ENCODE data around the gene CBFA2T2.
"Not testable (repeated sequence)": the region's sequence is repeated elsewhere in the genome, so short reads cannot be mapped to it uniquely, and the experiment has no call there.

Gene CBFA2T2

DNA sequence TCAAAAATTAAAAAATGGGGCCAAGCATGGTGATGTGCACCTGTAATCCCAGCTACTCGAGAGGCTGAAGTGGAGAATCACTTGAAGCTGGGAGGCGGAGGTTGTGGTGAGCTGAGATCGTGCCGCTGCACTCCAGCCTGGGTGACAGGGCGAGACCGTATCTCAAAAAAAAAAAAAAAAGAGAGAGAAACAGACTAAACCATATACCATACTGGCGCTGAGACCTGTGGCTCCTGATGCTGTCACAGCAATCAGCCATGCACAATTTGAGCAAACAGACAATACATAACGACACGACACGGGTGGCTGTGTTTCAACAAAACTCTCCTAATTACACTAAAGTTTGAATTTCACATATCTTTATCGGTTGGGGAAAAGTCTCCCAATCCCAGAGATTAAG lies 14.9 kb upstream of the CBFA2T2 start:
- Histone ChIP-seq H3K36me3 (ENCODE audit: control insufficient read depth, insufficient read depth, low read length) (no peaks in the 10 kb centered on the region), H3K9ac (ENCODE audit: low read length) (no peak overlapping the region), H3K9me3 (ENCODE audit: control insufficient read depth, low read length) (no peaks in the 10 kb centered on the region), H3K27me3 (ENCODE audit: control insufficient read depth, insufficient read depth, low read length) (no peaks in the 10 kb centered on the region), H3K4me1 (ENCODE audit: control insufficient read depth, insufficient read depth, low read length) (peaks cover 25% of the 10 kb centered on the region), H3K4me3 (ENCODE audit: low read length) (no peak overlapping the region)

GRCh38 chr20:33475381-33476152 lies 14.3 kb upstream of the CBFA2T2 start:
- Histone ChIP-seq H3K4me3 (ENCODE audit: low read length) (no peak overlapping the region), H3K27me3 (ENCODE audit: control insufficient read depth, insufficient read depth, low read length) (no peaks in the 10 kb centered on the region), H3K9ac (ENCODE audit: low read length) (no peak overlapping the region), H3K9me3 (ENCODE audit: control insufficient read depth, low read length) (no peaks in the 10 kb centered on the region), H3K36me3 (ENCODE audit: control insufficient read depth, insufficient read depth, low read length) (no peaks in the 10 kb centered on the region), H3K4me1 (ENCODE audit: control insufficient read depth, insufficient read depth, low read length) (peaks cover 20% of the 10 kb centered on the region)

- Histone ChIP-seq H3K9ac (ENCODE audit: low read length) (no peak overlapping the region), H3K9me3 (ENCODE audit: control insufficient read depth, low read length) (no peaks in the 10 kb centered on the region), H3K4me1 (ENCODE audit: control insufficient read depth, insufficient read depth, low read length) (peaks cover 17% of the 10 kb centered on the region)
These were observed 12.3 kb upstream of the CBFA2T2 start for GRCh38 chr20:33477386-33478234.

DNA sequence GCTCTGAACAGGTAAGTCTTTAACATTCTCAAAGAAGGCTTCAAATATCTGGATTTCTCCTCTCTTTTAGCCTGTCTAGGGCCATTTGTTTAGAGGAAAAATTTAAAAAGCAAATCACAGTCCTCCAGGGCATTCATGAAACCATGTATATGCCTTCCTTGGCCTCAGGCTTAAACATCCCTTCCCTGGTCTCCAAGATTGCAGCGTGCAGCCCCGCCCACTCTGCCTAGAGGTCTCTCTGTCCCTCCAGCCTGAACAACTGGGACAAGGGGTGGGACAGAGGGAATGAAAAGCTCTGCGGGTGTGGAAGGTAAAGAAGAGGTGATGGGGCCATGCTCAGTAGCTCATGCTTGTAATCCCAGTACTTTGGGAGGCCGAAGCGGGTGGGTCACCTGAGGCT lies 9.8 kb upstream of the CBFA2T2 start:
- H3K9me3 ChIP-seq (ENCODE audit: control insufficient read depth, low read length), result no peaks in the 10 kb centered on the region
- H3K9ac ChIP-seq (ENCODE audit: low read length), result no peak overlapping the region
- H3K36me3 ChIP-seq (ENCODE audit: control insufficient read depth, insufficient read depth, low read length), result no peaks in the 10 kb centered on the region
- no peaks in the 10 kb centered on the region for H3K27me3 ChIP-seq (ENCODE audit: control insufficient read depth, insufficient read depth, low read length)
- H3K4me3 ChIP-seq (ENCODE audit: low read length), result no peak overlapping the region
- H3K4me1 ChIP-seq (ENCODE audit: control insufficient read depth, insufficient read depth, low read length), result peaks cover 17% of the 10 kb centered on the region

More at GRCh38 chr20:33477386-33478234, 12.3 kb upstream of the CBFA2T2 start:
- Histone ChIP-seq H3K36me3 (ENCODE audit: control insufficient read depth, insufficient read depth, low read length) (no peaks in the 10 kb centered on the region), H3K27me3 (ENCODE audit: control insufficient read depth, insufficient read depth, low read length) (no peaks in the 10 kb centered on the region), H3K4me3 (ENCODE audit: low read length) (no peak overlapping the region)

GRCh38 chr20:33481431-33481941 lies 8.4 kb upstream of the CBFA2T2 start:
- no peak overlapping the region for H3K4me3 ChIP-seq (ENCODE audit: low read length)
- H3K27me3 ChIP-seq (ENCODE audit: control insufficient read depth, insufficient read depth, low read length), result no peaks in the 10 kb centered on the region
- peaks cover 11% of the 10 kb centered on the region for H3K4me1 ChIP-seq (ENCODE audit: control insufficient read depth, insufficient read depth, low read length)
- no peaks in the 10 kb centered on the region for H3K9me3 ChIP-seq (ENCODE audit: control insufficient read depth, low read length)
- no peaks in the 10 kb centered on the region for H3K36me3 ChIP-seq (ENCODE audit: control insufficient read depth, insufficient read depth, low read length)
- H3K9ac ChIP-seq (ENCODE audit: low read length), result no peak overlapping the region

- Histone ChIP-seq H3K4me1 (ENCODE audit: control insufficient read depth, insufficient read depth, low read length) (peaks cover 4% of the 10 kb centered on the region), H3K27me3 (ENCODE audit: control insufficient read depth, insufficient read depth, low read length) (no peaks in the 10 kb centered on the region), H3K9ac (ENCODE audit: low read length) (no peak overlapping the region), H3K36me3 (ENCODE audit: control insufficient read depth, insufficient read depth, low read length) (no peaks in the 10 kb centered on the region), H3K9me3 (ENCODE audit: control insufficient read depth, low read length) (no peaks in the 10 kb centered on the region), H3K4me3 (ENCODE audit: low read length) (no peak overlapping the region)
These were observed 7.3 kb upstream of the CBFA2T2 start for GRCh38 chr20:33482581-33482980.

DNA sequence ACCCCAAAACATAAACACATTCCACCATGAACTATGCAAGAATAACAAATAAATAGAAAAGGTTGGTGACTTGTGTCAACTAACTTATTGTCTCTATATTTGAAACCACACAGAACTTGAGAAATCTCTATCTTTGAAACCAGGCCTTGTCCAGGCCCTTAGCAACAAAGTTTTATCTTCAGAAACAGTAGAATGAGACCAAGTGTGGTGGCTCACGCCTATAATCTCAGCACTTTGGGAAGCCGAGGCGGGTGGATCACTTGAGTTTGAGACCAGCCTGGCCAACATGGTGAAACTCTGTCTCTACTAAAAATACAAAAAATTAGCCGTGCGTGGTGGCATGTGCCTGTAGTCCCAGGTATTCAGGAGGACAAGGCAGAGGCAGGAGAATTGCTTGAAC lies 6.7 kb upstream of the CBFA2T2 start:
- H3K4me3 ChIP-seq (ENCODE audit: low read length); H3K9me3 ChIP-seq (ENCODE audit: control insufficient read depth, low read length); H3K4me1 ChIP-seq (ENCODE audit: control insufficient read depth, insufficient read depth, low read length); H3K9ac ChIP-seq (ENCODE audit: low read length); H3K27me3 ChIP-seq (ENCODE audit: control insufficient read depth, insufficient read depth, low read length); H3K36me3 ChIP-seq (ENCODE audit: control insufficient read depth, insufficient read depth, low read length): not testable (repeated sequence)

GRCh38 chr20:33488201-33488600 lies 1.7 kb upstream of the CBFA2T2 start:
- Histone ChIP-seq H3K36me3 (ENCODE audit: control insufficient read depth, insufficient read depth, low read length) (no peaks in the 10 kb centered on the region), H3K27me3 (ENCODE audit: control insufficient read depth, insufficient read depth, low read length) (no peaks in the 10 kb centered on the region), H3K9ac (ENCODE audit: low read length) (no peak overlapping the region), H3K4me1 (ENCODE audit: control insufficient read depth, insufficient read depth, low read length) (peaks cover 4% of the 10 kb centered on the region), H3K4me3 (ENCODE audit: low read length) (no peak overlapping the region), H3K9me3 (ENCODE audit: control insufficient read depth, low read length) (no peaks in the 10 kb centered on the region)

DNA sequence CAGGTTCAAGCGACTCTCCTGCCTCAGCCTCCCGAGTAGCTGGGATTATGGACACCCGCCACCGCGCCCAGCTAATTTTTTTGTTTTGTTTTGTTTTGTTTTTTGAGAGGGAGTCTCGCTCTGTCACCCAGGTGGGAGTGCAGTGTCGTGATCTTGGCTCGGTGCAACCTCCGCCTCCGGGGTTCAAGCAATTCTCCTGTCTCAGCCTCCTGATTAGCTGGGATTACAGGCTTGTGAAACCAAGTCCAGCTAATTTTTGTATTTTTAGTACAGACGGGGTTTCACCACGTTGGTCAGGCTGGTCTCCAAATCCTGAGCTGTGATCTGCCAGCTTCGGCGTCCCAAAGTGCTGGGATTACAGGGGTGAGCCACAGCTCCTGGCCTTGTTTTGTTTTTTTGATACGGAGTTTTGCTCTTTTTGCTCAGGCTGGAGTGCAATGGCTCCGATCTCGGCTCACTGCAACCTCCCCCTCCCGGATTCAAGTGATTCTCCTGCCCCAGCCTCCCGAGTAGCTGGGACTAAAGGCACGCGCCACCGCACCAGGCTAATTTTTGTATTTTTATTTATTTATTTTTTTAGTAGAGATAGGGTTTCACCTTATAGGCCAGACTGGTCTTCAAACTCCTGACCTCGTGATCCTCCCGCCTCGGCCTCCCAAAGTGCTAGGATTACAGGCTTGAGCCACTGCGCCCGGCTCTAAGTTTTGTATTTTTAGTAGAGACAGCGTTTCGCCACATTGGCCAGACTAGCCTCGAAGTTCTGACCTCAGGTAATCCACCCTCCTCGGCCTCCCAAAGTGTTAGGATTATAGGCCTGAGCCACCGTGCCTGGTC lies 1.0 kb upstream of the CBFA2T2 start:
- peak overlapping the region; percentile 86 for H3K9ac ChIP-seq (ENCODE audit: low read length)

DNA sequence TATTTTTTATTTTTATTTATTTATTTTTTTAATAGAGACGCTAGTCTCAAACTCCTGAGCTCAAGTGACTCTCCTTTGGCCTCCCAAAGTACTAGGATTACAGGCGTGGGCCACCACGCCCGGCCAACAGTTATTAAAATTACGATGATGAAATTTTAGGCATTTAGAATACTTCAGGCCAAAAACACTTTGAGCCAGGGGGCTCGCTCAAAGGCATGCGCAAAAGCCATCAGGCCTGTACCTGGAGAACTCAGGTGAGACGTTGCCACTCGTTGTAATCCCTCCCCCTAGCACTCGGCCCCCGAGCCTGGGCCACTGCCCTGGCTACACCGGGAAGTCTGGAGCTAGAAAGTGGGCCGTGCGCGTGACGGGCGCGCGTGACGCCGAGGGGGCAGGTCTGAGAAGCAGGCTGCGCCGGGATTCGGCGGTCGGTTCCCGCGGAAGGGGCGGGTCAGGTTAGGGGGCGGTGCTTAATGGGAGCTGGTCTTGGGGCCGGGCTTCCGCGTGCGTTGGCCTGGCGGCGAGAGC lies 337 bp upstream of the CBFA2T2 start:
- Histone ChIP-seq H3K4me1 (ENCODE audit: control insufficient read depth, insufficient read depth, low read length) (peaks cover 4% of the 10 kb centered on the region), H3K9ac (ENCODE audit: low read length) (peak overlapping the region; percentile 86), H3K27me3 (ENCODE audit: control insufficient read depth, insufficient read depth, low read length) (no peaks in the 10 kb centered on the region), H3K9me3 (ENCODE audit: control insufficient read depth, low read length) (no peaks in the 10 kb centered on the region), H3K36me3 (ENCODE audit: control insufficient read depth, insufficient read depth, low read length) (no peaks in the 10 kb centered on the region), H3K4me3 (ENCODE audit: low read length) (peak overlapping the region; percentile 46)

More for the DNA sequence above, 1.0 kb upstream of the CBFA2T2 start:
- not testable (repeated sequence) for H3K36me3 ChIP-seq (ENCODE audit: control insufficient read depth, insufficient read depth, low read length); H3K4me1 ChIP-seq (ENCODE audit: control insufficient read depth, insufficient read depth, low read length); H3K27me3 ChIP-seq (ENCODE audit: control insufficient read depth, insufficient read depth, low read length); H3K4me3 ChIP-seq (ENCODE audit: low read length); H3K9me3 ChIP-seq (ENCODE audit: control insufficient read depth, low read length)

DNA sequence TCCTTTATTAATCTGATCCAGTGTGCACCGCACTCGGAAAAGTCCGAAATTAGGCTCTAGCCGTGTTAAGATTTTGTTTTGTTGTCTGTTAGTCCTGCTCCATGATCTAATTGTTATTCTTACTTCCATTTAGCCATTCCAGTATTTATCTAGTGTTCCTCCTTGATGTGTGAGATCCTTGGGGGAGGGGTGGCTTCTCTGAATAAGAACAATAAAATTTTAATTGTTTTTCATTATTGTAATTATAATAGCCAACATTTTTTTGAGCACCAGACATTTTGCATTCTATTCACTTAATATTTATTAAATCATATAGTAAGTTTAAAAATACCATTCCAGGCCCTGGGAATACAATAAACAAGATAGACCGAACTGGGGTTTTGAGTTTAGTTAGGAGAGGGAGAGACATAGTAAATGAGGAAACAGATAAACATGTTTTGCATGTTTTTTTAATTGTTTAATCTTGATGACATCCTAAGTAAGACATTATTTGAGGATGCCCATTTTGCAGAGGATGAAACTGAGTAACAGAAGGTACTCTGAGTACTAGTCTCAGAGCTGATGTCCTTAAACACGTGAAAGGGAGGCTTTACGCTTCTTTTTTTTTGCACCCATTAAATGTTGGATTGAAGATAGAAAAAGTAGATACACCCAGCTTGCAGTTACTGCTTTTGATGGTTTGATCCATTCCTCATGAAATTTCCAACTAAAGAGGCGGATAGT lies 1.2 kb downstream of the CBFA2T2 start:
- H3K9me3 ChIP-seq (ENCODE audit: control insufficient read depth, low read length), result no peaks in the 10 kb centered on the region

More for the DNA sequence above, 1.2 kb downstream of the CBFA2T2 start:
- Histone ChIP-seq H3K9ac (ENCODE audit: low read length) (peak overlapping the region; percentile 86), H3K4me3 (ENCODE audit: low read length) (peak overlapping the region; percentile 86), H3K27me3 (ENCODE audit: control insufficient read depth, insufficient read depth, low read length) (no peaks in the 10 kb centered on the region), H3K4me1 (ENCODE audit: control insufficient read depth, insufficient read depth, low read length) (peaks cover 4% of the 10 kb centered on the region), H3K36me3 (ENCODE audit: control insufficient read depth, insufficient read depth, low read length) (no peaks in the 10 kb centered on the region)
